Osteocyte (in vitro differentiated cells): ENCODE results near the gene AGO3. TPM values are rescaled to one million over a fixed set of nuclear protein-coding genes. Genes with fewer than 3 reads are reported as not detected.

Experiments
- DNase-seq: peaks from one replicate; pipeline ENCODE4 v3.0.0; 2021; ENCODE audit warnings: mixed read lengths; ENCODE audit not compliant: unreplicated experiment; ENCODE audit errors: extremely low spot score
- H3K27ac Mint-ChIP-seq: one replicate; pipeline ENCODE4 v1.8.0; 2021; ENCODE audit warnings: mild to moderate bottlenecking, mixed read lengths; ENCODE audit not compliant: unreplicated experiment
- H3K27me3 Mint-ChIP-seq: one replicate; pipeline ENCODE4 v1.8.0; 2021; ENCODE audit warnings: mixed read lengths; ENCODE audit not compliant: unreplicated experiment
- H3K36me3 Mint-ChIP-seq: one replicate; pipeline ENCODE4 v1.8.0; 2021; ENCODE audit warnings: mixed read lengths; ENCODE audit not compliant: unreplicated experiment
- H3K4me1 Mint-ChIP-seq: one replicate; pipeline ENCODE4 v1.8.0; 2021; ENCODE audit warnings: mixed read lengths; ENCODE audit not compliant: unreplicated experiment
- H3K4me3 Mint-ChIP-seq: one replicate; pipeline ENCODE4 v1.8.0; 2021; ENCODE audit warnings: mild to moderate bottlenecking, moderate library complexity, mixed read lengths; ENCODE audit not compliant: unreplicated experiment
- H3K9me3 Mint-ChIP-seq: one replicate; pipeline ENCODE4 v1.8.0; 2021; ENCODE audit warnings: mixed read lengths; ENCODE audit not compliant: unreplicated experiment
- total RNA-seq: library from RNA; stranded (reverse); gene quantifications from 2 replicates; pipeline ENCODE4 v1.2.1, GENCODE V29; 2021
- TF ChIP-seq, protein P1 (sequence below): fragments of 200-600 bp; sonication (generic); IDR thresholded peaks from 2 replicates; pipeline ENCODE4 v1.5.0; 2021; ENCODE audit warnings: antibody characterized with exemption, mild to moderate bottlenecking, moderate library complexity

Gene AGO3
- total RNA-seq, 1 donor from 2014 or later = 34.2 TPM

DNA sequence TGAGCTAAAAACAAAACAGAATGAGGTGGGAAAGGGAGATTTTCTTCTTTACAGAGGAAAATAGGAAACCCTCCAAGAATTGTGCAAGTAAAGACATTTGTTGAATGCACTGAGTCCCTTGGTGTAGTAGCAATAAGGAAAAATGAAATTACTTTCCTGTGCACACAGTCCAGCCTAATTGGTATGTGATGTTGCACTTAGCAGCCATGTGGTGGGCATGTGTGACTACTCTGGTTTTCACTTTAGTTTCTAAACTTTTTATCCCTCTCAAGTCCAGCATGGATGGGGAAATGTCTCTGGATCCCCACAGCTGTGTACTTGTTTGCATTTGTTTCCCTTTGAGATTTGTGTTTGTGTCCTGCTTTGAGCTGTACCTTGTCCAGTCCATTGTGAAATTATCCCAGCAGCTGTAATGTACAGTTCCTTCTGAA lies 7.1 kb upstream of the AGO3 start:
- peaks cover 25% of the 10 kb centered on the region for H3K36me3 Mint-ChIP-seq
- TF ChIP-seq, protein P1, sequence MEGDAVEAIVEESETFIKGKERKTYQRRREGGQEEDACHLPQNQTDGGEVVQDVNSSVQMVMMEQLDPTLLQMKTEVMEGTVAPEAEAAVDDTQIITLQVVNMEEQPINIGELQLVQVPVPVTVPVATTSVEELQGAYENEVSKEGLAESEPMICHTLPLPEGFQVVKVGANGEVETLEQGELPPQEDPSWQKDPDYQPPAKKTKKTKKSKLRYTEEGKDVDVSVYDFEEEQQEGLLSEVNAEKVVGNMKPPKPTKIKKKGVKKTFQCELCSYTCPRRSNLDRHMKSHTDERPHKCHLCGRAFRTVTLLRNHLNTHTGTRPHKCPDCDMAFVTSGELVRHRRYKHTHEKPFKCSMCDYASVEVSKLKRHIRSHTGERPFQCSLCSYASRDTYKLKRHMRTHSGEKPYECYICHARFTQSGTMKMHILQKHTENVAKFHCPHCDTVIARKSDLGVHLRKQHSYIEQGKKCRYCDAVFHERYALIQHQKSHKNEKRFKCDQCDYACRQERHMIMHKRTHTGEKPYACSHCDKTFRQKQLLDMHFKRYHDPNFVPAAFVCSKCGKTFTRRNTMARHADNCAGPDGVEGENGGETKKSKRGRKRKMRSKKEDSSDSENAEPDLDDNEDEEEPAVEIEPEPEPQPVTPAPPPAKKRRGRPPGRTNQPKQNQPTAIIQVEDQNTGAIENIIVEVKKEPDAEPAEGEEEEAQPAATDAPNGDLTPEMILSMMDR = no peak
- H3K4me3 Mint-ChIP-seq = no peak overlapping the region
- no peak overlapping the region for H3K27ac Mint-ChIP-seq
- no peaks in the 10 kb centered on the region for H3K9me3 Mint-ChIP-seq
- H3K27me3 Mint-ChIP-seq = no peaks in the 10 kb centered on the region
- peaks cover 15% of the 10 kb centered on the region for H3K4me1 Mint-ChIP-seq
- DNase-seq = no peak

DNA sequence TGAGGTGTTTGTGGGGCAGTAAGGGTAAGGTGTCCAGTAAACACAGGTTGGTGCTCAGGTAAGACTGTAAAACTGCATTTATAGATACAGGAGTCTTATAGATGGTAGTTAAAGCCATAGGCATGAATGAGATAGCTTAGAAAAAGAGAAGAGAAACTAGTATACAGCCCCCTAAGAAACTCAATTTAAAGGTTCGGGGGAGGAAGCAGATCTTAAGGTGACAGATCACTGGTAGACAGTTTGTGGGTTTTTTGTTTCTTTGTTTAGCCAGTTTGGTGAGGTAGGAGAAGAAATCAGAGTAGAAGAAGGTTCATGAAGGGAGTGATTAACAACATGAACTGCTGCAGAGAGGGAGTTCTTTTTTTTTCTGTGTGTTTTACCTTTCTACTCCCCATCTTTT lies 6.1 kb upstream of the AGO3 start:
- no peaks in the 10 kb centered on the region for H3K9me3 Mint-ChIP-seq
- H3K36me3 Mint-ChIP-seq = peaks cover 19% of the 10 kb centered on the region
- no peaks in the 10 kb centered on the region for H3K27me3 Mint-ChIP-seq
- TF ChIP-seq, protein P1 = no peak
- no peak for DNase-seq
- peaks cover 24% of the 10 kb centered on the region for H3K4me1 Mint-ChIP-seq
- no peak overlapping the region for H3K4me3 Mint-ChIP-seq
- no peak overlapping the region for H3K27ac Mint-ChIP-seq

DNA sequence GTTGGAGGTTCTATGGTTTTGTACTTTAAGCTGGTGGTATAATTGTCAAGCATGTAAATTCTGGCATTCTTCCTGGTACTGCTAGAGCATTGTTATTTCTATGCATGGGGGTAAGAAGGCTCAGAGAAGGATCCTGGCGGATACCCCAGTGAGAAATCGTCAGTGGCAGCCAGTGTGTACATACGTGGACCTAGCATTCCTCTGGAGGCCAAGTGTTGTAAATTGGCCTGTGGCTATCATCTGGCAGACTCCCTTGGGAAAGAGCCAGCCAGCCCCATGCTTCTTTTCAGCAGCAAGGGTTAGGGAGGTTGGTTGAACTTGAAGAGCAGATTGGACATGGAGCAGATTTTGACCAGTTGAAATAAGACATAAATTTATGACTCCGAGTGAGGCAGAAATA lies 5.2 kb upstream of the AGO3 start:
- Mint-ChIP-seq H3K36me3 (peaks cover 10% of the 10 kb centered on the region), H3K4me1 (peaks cover 30% of the 10 kb centered on the region), H3K27ac (peak overlapping the region; percentile 78), H3K27me3 (no peaks in the 10 kb centered on the region), H3K4me3 (no peak overlapping the region), H3K9me3 (no peaks in the 10 kb centered on the region)
- TF ChIP-seq, protein P1 = no peak
- DNase-seq = no peak

DNA sequence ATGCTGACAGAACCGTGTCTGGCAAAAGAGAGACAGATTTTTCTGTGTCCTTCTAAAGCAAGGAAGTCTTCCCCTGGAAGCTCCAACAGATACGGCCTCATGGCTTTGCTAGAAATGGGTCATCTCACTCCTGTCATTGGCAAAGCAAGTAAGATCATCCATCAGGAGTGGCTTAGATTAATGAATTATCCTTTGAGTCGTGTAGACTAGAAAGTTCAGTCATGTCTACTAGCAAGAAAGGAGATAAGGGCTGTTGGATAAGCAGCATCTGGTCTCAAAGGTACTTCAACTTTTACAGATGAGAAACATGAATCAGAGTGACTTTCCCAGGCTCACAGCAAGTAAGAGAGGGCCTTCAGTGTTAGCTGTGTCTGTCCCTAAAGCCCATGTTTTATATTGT lies 3.4 kb upstream of the AGO3 start:
- H3K36me3 Mint-ChIP-seq = peaks cover 6% of the 10 kb centered on the region
- H3K27me3 Mint-ChIP-seq = no peaks in the 10 kb centered on the region
- H3K9me3 Mint-ChIP-seq = no peaks in the 10 kb centered on the region
- no peak for DNase-seq
- TF ChIP-seq, protein P1 = no peak
- no peak overlapping the region for H3K4me3 Mint-ChIP-seq
- H3K4me1 Mint-ChIP-seq = peaks cover 39% of the 10 kb centered on the region
- no peak overlapping the region for H3K27ac Mint-ChIP-seq

DNA sequence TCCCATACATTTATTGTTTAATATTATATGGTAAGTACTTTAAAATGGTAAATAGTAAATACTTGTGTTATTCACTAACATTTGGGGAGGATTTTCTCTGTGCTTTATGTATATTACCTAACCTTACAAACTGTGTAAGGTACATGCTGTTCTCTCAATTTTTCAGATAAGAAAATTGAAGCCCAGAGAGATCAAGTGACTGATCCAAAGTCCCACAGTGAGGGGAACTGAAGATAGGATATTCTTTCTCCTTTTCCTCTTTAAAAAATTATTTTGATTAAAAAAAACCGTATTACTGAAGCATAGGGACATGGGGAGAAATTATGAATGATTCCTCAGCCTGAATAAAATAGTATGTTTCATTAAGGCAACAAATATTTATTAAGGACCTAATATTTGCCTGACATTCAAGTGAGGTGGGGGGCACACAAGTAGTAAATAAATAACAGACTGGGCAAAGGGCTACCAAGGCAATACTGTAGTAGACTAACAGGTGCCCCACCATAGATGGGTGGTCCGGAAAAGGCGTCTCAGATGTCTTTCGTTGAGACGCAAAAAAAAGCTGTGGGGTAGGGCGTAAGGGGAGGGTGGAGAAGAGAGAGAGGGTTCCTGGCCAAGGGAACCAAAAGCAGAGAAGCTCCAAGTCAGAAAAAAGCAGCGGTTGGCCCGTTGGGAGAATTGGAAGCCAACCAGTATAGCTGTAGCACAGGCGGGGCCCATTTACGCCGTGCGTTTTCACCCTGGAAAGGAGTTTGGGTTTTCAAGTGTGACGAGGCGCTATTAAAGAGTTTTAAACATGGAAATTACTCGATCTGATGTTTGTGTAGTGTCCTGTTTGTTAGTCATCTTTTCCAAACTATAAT lies 944 bp upstream of the AGO3 start:
- no peak for DNase-seq
- TF ChIP-seq, protein P1 = no peak
- H3K27me3 Mint-ChIP-seq = no peaks in the 10 kb centered on the region
- peaks cover 1% of the 10 kb centered on the region for H3K36me3 Mint-ChIP-seq
- H3K4me3 Mint-ChIP-seq = peak overlapping the region; percentile 82
- peaks cover 53% of the 10 kb centered on the region for H3K4me1 Mint-ChIP-seq
- no peaks in the 10 kb centered on the region for H3K9me3 Mint-ChIP-seq
- H3K27ac Mint-ChIP-seq = peak overlapping the region; percentile 95
